AG10803 (cell line): ENCODE results near the gene DHTKD1.
"Not testable (repeated sequence)": the region's sequence is repeated elsewhere in the genome, so short reads cannot be mapped to it uniquely, and the experiment has no call there.

Source experiments
- DNase-seq: peaks from one replicate; pipeline ENCODE4 v3.0.0; 2010; ENCODE audit warnings: low read depth
- H3K4me3 ChIP-seq: 2 replicates; pipeline ENCODE4 v1.5.1; 2011; ENCODE audit warnings: mild to moderate bottlenecking, low read length, control low read depth
- TF ChIP-seq, protein P1 (sequence below): conservative IDR thresholded peaks from 2 replicates; pipeline ENCODE4 v1.5.1; 2011; ENCODE audit warnings: mild to moderate bottlenecking, low read length, control low read depth, inconsistent platforms

The DHTKD1 gene

DNA sequence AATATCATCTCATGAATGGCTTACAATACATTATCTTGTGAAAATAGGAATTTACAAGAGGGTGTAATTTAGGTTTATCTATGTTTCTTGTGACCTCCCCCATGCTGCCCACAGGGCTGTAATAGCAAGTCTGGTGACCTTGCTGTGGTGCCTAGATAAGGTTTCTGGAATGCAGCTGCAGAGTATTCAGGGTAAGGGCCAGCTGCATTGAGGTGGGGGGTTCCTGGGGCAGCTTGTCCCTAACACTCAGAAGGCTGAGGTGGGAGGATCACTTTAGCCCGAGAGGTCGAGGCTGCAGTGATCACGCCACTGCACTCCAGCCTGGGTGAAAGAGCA, 5.3 kb upstream of the DHTKD1 start:
- TF ChIP-seq, protein P1, sequence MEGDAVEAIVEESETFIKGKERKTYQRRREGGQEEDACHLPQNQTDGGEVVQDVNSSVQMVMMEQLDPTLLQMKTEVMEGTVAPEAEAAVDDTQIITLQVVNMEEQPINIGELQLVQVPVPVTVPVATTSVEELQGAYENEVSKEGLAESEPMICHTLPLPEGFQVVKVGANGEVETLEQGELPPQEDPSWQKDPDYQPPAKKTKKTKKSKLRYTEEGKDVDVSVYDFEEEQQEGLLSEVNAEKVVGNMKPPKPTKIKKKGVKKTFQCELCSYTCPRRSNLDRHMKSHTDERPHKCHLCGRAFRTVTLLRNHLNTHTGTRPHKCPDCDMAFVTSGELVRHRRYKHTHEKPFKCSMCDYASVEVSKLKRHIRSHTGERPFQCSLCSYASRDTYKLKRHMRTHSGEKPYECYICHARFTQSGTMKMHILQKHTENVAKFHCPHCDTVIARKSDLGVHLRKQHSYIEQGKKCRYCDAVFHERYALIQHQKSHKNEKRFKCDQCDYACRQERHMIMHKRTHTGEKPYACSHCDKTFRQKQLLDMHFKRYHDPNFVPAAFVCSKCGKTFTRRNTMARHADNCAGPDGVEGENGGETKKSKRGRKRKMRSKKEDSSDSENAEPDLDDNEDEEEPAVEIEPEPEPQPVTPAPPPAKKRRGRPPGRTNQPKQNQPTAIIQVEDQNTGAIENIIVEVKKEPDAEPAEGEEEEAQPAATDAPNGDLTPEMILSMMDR, result no peak
- DNase-seq, result no peak
- H3K4me3 ChIP-seq, result no peak overlapping the region

DNA sequence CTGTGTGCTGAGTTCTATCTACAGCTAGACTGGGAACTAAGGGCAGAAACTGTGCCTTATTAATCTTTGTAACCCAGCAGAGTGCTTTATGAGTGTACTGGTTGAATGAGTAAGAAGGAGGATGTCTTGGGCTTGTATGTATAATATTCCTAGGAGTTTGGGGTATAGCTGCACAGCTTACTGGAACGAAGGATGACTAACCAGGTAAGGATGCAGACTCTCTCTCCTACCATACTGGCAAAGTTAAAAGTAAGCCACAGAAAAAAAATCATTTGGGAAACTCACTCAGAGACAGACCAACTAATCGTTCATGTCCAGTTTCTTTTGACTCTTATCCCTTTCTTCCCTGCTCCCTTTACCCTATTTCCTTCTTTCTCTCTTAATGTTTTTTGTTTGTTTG, 1.4 kb upstream of the DHTKD1 start:
- H3K4me3 ChIP-seq, result no peak overlapping the region
- TF ChIP-seq, protein P1, result no peak
- DNase-seq, result peak; percentile 75

DNA sequence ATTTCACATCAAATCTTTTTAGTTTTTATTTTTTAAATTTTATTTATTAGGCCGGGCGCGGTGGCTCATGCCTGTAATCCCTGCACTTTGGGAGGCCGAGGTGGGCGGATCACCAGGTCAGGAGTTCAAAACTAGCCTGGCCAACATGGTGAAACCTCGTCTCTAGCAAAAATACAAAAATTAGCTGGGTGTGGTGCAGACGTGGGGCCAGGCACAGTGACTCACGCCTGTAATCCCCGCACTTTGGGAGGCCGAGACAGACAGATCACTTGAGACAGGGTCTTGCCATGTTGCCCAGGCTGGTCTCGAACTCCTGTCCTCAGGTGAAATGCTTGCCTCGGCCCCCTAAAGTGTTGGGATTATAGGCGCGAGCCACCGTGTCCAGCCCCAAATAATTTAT, 2.7 kb downstream of the DHTKD1 start:
- DNase-seq, H3K4me3 ChIP-seq: not testable (repeated sequence)

DNA sequence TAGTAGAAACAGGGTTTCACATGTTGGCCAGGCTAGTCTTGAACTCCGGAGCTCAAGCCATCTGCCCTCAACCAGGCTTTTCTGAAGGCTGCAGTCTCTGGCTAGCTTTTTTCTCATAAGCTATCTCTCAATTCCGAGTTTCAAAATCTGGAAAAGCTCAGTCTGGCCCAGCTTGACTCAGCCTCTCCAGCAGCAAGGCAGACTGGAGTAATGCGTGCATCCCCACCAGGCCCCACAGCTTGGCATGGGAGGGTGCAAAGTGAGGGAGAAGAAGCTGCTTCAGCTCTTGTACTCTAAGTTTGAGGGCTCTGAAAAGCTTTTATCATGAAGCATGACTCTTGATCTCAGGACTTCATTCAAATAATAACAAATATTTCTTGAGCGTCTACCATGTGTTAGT, 4.8 kb downstream of the DHTKD1 start:
- peak; percentile 62 for DNase-seq
- H3K4me3 ChIP-seq, result no peak overlapping the region
- TF ChIP-seq, protein P1, result no peak

DNA sequence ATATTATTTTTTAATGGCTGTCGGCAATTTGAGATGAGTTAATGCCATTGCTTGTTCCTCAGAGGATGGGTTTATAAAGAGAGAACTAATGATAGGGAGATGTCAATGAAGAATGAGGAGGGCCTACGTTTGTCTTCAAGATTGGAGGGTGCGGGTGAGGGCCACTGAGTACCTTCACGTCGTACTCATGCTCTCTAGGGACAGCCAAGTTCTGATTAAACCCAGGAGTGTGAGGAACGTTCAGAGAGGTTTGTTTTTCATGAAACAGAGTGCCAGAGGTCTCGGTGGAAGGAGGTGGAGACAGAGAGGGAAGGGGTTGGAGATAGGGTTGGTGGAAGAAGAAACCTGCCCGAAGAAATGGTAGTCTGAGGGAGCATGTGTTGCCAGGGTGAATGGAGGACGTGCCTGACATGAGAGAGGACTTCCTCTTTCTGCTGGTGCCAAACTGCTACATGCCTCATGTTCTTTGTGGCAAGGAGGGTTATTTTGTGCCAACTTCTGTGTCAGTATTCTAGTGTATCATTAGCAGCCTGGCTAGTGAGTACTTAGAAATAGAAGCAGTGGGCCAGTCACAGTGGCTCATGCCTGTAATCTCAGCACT, 8.9 kb downstream of the DHTKD1 start:
- no peak overlapping the region for H3K4me3 ChIP-seq
- TF ChIP-seq, protein P1, result no peak
- DNase-seq, result no peak

DNA sequence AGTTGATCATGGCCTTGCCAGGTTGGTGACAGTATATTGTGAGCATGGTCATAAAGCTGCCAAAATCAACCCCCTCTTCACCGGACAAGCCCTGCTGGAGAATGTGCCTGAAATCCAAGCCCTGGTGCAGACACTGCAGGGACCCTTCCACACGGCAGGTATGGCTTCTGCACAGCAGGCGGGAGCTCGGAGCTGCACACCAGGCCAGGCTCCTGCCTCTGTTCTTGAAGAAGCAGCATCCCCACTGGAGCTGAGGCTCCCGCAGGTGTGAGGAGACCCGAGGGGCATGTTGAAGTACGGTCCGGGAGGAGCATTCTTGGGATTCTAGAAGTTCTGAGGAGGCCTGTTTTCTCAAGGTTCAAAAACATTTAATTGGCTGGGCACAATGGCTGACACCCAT, 12.7 kb downstream of the DHTKD1 start:
- DNase-seq, result no peak
- no peak overlapping the region for H3K4me3 ChIP-seq
- TF ChIP-seq, protein P1, result no peak

DNA sequence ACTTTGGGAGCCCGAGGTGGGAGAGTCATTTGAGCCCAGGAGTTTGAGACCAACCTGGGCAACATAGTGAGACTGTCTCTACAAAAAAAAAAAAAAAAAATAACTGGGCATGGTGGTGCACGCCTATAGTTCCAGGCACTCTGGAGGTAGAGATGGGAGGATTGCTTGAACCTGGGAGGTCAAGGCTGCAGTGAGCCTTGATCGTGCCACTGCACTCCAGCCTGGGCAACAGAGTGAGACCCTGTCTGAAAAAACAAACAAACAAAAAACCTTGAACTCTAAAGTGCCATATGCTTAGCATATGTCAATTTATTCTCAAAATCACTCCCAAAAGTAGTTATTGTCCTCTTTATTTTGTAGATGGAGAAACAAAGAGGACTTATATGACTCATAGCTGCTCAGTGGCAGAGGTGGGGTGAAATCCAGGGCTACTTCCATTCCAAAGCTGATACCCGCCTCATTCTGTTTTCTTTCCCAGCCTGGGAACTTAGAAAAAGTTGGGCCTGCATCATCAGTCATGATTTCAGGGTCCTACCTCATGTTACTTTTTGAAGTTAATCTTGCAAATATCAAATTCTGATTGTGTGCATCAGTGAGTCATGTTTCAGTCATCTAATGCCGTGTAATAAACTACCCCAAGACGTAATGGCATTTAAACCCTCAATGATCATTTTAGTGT, 13.3 kb downstream of the DHTKD1 start:
- no peak overlapping the region for H3K4me3 ChIP-seq
- TF ChIP-seq, protein P1, result no peak
- peak; percentile 24 for DNase-seq
